Glutamatergic neuron (in vitro differentiated cells): ENCODE results near the gene RHOD. TPM values are rescaled to one million over a fixed set of nuclear protein-coding genes. Genes with fewer than 3 reads are reported as not detected.

Experiments
- DNase-seq: peaks from one replicate; pipeline ENCODE4 v3.0.0; 2022
- H3K27ac Mint-ChIP-seq: one replicate; pipeline ENCODE4 v1.8.0; 2020; ENCODE audit warnings: mild to moderate bottlenecking, mixed read lengths, inconsistent platforms; ENCODE audit not compliant: unreplicated experiment
- H3K27me3 Mint-ChIP-seq: one replicate; pipeline ENCODE4 v1.8.0; 2020; ENCODE audit warnings: mild to moderate bottlenecking, moderate library complexity, mixed read lengths, inconsistent platforms; ENCODE audit not compliant: unreplicated experiment
- H3K36me3 Mint-ChIP-seq: one replicate; pipeline ENCODE4 v1.8.0; 2020; ENCODE audit warnings: mild to moderate bottlenecking, mixed read lengths, inconsistent platforms; ENCODE audit not compliant: unreplicated experiment
- H3K4me1 Mint-ChIP-seq: one replicate; pipeline ENCODE4 v1.8.0; 2020; ENCODE audit warnings: mild to moderate bottlenecking, low read depth, mixed read lengths, inconsistent platforms; ENCODE audit not compliant: unreplicated experiment
- H3K4me3 Mint-ChIP-seq: one replicate; pipeline ENCODE4 v1.8.0; 2020; ENCODE audit warnings: mild to moderate bottlenecking, mixed read lengths, inconsistent platforms; ENCODE audit not compliant: unreplicated experiment
- H3K9me3 Mint-ChIP-seq: one replicate; pipeline ENCODE4 v1.8.0; 2020; ENCODE audit warnings: mild to moderate bottlenecking, moderate library complexity, mixed read lengths, inconsistent platforms; ENCODE audit not compliant: unreplicated experiment
- CTCF ChIP-seq: fragments of 200-600 bp; sonication (generic); IDR thresholded peaks from one replicate; pipeline ENCODE4 v1.5.0; 2021; ENCODE audit not compliant: partially characterized antibody, unreplicated experiment
- microRNA-seq: library from miRNA; unstranded; fragments of <30 nt; microRNA quantifications from one replicate; pipeline ENCODE4, GENCODE V29; 2020; ENCODE audit not compliant: unreplicated experiment
- total RNA-seq: library from RNA; stranded (reverse); fragmentation: NEBNext Ultra II Directional; extraction: Animal tissue kit (Norgen Biotek cat#: 25700); gene quantifications from one replicate; pipeline ENCODE4 v1.2.1, GENCODE V29; 2021; ENCODE audit not compliant: unreplicated experiment

RHOD gene
- total RNA-seq, 1 donor from 2014 or later: not detected

- Mint-ChIP-seq H3K36me3 (no peaks in the 10 kb centered on the region), H3K4me1 (peaks cover 5% of the 10 kb centered on the region)
Measured at GRCh38 chr11:67120456-67120855, 63.8 kb downstream of the RHOD start.

GRCh38 chr11:67120881-67121710 is 64.4 kb downstream of the RHOD start:
- DNase-seq: no peak
- H3K4me3 Mint-ChIP-seq: peak overlapping the region; percentile 95
- peaks cover 7% of the 10 kb centered on the region for H3K9me3 Mint-ChIP-seq
- peak overlapping the region; percentile 89 for H3K27ac Mint-ChIP-seq
- peaks cover 4% of the 10 kb centered on the region for H3K4me1 Mint-ChIP-seq
- no peaks in the 10 kb centered on the region for H3K36me3 Mint-ChIP-seq
- H3K27me3 Mint-ChIP-seq: peaks cover 7% of the 10 kb centered on the region
- no peak for TF ChIP-seq CTCF

More at GRCh38 chr11:67120456-67120855, 63.8 kb downstream of the RHOD start:
- no peak for TF ChIP-seq CTCF
- Mint-ChIP-seq H3K27me3 (peaks cover 7% of the 10 kb centered on the region), H3K27ac (peak overlapping the region; percentile 89), H3K9me3 (peaks cover 7% of the 10 kb centered on the region), H3K4me3 (peak overlapping the region; percentile 95)
- no peak for DNase-seq

Small RNA genes within 50 kb of the gene (microRNA-seq; reads per million reads assigned to microRNA genes)
- gene MIR6860: not detected

Other genes starting within 250 kb of the RHOD start
- 30.6 TPM for gene RCE1, start 213.4 kb upstream of the RHOD start, total RNA-seq
- gene LRFN4, start 199.8 kb upstream of the RHOD start, total RNA-seq: 67.1 TPM
- 47.4 TPM for gene PC, start 98.5 kb upstream of the RHOD start, total RNA-seq
- gene C11orf86, start 81.5 kb upstream of the RHOD start, total RNA-seq: not detected
- 0.37 TPM for gene SYT12, start 33.7 kb upstream of the RHOD start, total RNA-seq
- 71.0 TPM for gene KDM2A, start 62.4 kb downstream of the RHOD start, total RNA-seq
- 52.2 TPM for gene GRK2, start 209.6 kb downstream of the RHOD start, total RNA-seq
- gene ANKRD13D, start 232.5 kb downstream of the RHOD start, total RNA-seq: 109 TPM
- gene SSH3, start 246.7 kb downstream of the RHOD start, total RNA-seq: 8.3 TPM